Stomach (tissue), 9 donors: Measurements from ENCODE around the gene SLC7A11. TPM values are rescaled to one million over a fixed set of nuclear protein-coding genes. Genes with fewer than 3 reads are reported as not detected.

Experiments
- DNase-seq, 2 donors: peaks; one replicate each; pipeline versions ENCODE4 v3.0.0 to v3.0.0-alpha.2; 2013 to 2019
- H3K27ac ChIP-seq, 5 donors: fragments of 200-600 bp in 4 of 5; sonication (generic) in 4 of 5; one replicate each; pipeline ENCODE4 v1.5.1; 2013 to 2019; ENCODE audit warnings: mild to moderate bottlenecking in 1 of 5, moderate library complexity in 1 of 5
- H3K27me3 ChIP-seq, 3 donors: fragments of 200-600 bp; sonication (generic); one replicate each; pipeline ENCODE4 v1.5.1; 2017 to 2019; ENCODE audit warnings: mixed run types in 1 of 3
- H3K36me3 ChIP-seq, 4 donors: fragments of 200-600 bp; sonication (generic); 1 replicate in 3 of 4; 2 replicates in 1 of 4; pipeline ENCODE4 v1.5.1; 2016 to 2019
- H3K4me1 ChIP-seq, 4 donors: fragments of 200-600 bp; sonication (generic); one replicate each; pipeline ENCODE4 v1.5.1; 2016 to 2019
- H3K4me3 ChIP-seq, 4 donors: fragments of 200-600 bp; sonication (generic) in 3 of 4; one replicate each; pipeline ENCODE4 v1.5.1; 2016 to 2019; ENCODE audit warnings: mild to moderate bottlenecking in 1 of 4
- H3K9me3 ChIP-seq, 4 donors: fragments of 200-600 bp; sonication (generic); one replicate each; pipeline ENCODE4 v1.5.1; 2016 to 2019
- EP300 ChIP-seq: sonication (generic); formaldehyde crosslinking; IDR thresholded peaks from one replicate; pipeline ENCODE4 v1.6.1; 2017; ENCODE audit warnings: antibody characterized with exemption
- POLR2A ChIP-seq, 4 donors: fragments of 450-650 bp; IDR thresholded peaks; one replicate each; pipeline ENCODE4 v1.6.1; 2016; ENCODE audit warnings: antibody characterized with exemption in 4 of 4, control low read depth in 2 of 4, mild to moderate bottlenecking in 1 of 4, moderate library complexity in 1 of 4
- POLR2AphosphoS5 ChIP-seq, 3 donors: sonication (generic); formaldehyde crosslinking; IDR thresholded peaks; one replicate each; pipeline ENCODE4 v1.6.1; 2016; ENCODE audit warnings: antibody characterized with exemption in 3 of 3
- WGBS, 5 donors: extraction: QIAGEN DNeasy Blood & Tissue Kit in 3 of 5; methylation state at CpG; one replicate each; pipeline versions ENCODE4 v1.1.5 to v1.1.7; 2013 to 2018; 5-methylcytosine and 5-hydroxymethylcytosine counted together
- intact Hi-C: fragments of 100-400 bp; cut with DNase I; formaldehyde crosslinking; loops from one replicate; pipeline ENCODE4 v1.15.1; 2023; ENCODE audit warnings: low total_unique reads
- polyA plus RNA-seq, 3 donors: library from polyadenylated mRNA; stranded (reverse); fragments of 200-250 nt; gene quantifications; one replicate each; pipeline ENCODE4 v1.2.3, GENCODE V29; 2013
- total RNA-seq, 5 donors: library from RNA; depleted of rRNA; stranded (reverse); fragments of >200 nt; gene quantifications; one replicate each; pipeline versions ENCODE4 v1.1.0 to v1.2.3, GENCODE V29; 2014 to 2016
- TF ChIP-seq, protein P1 (sequence below), 7 experiments: fragments of 450-650 bp in 4 of 7; fragments of 200-600 bp in 3 of 7; sonication (generic) in 3 of 7; IDR thresholded peaks; one replicate each; pipeline ENCODE4 v1.5.1; 2016 to 2019; ENCODE audit warnings: antibody characterized with exemption in 7 of 7, control low read depth in 2 of 7, mild to moderate bottlenecking in 1 of 7
- donor health status: healthy with polysubstance abuse.
- donor health status: Bipolar disorder and iron deficiency.
- donor health status: healthy.

The SLC7A11 gene
- total and polyA plus RNA-seq, 8 donors, result 0.50 to 15.8 (median 2.3) TPM; not detected in 1

DNA sequence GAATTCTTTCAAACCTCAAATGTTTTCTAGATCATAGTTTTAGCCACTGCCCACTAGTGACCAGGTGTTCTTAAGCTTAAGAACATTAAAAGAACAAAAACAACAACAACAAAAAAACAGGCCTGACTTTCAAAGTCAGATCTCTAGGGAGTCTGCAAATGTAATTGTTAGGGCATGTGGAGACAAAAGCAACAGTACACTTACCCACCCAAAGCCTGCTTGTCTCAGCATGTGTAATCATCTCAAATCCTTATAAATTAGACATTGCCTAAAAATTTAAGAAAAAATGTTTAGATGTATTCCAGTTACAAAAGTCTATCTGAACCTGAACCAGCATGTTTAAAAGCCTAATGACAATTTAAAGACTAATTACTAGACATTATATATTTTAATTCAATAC lies 79.9 kb downstream of the SLC7A11 start:
- no peaks in the 10 kb centered on the region for H3K4me1 ChIP-seq
- H3K36me3 ChIP-seq, result no peaks in the 10 kb centered on the region
- intact Hi-C loops, result no loop called here
- H3K9me3 ChIP-seq, result no peaks in the 10 kb centered on the region
- no peak for DNase-seq
- no peak for TF ChIP-seq POLR2AphosphoS5 (IDR thresholded peaks at IDR 0.05)
- TF ChIP-seq, protein P1, sequence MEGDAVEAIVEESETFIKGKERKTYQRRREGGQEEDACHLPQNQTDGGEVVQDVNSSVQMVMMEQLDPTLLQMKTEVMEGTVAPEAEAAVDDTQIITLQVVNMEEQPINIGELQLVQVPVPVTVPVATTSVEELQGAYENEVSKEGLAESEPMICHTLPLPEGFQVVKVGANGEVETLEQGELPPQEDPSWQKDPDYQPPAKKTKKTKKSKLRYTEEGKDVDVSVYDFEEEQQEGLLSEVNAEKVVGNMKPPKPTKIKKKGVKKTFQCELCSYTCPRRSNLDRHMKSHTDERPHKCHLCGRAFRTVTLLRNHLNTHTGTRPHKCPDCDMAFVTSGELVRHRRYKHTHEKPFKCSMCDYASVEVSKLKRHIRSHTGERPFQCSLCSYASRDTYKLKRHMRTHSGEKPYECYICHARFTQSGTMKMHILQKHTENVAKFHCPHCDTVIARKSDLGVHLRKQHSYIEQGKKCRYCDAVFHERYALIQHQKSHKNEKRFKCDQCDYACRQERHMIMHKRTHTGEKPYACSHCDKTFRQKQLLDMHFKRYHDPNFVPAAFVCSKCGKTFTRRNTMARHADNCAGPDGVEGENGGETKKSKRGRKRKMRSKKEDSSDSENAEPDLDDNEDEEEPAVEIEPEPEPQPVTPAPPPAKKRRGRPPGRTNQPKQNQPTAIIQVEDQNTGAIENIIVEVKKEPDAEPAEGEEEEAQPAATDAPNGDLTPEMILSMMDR (IDR thresholded peaks at IDR 0.05), result no peak
- H3K27ac ChIP-seq, result no peak overlapping the region
- H3K27me3 ChIP-seq, result no peaks in the 10 kb centered on the region
- no peak overlapping the region for H3K4me3 ChIP-seq

DNA sequence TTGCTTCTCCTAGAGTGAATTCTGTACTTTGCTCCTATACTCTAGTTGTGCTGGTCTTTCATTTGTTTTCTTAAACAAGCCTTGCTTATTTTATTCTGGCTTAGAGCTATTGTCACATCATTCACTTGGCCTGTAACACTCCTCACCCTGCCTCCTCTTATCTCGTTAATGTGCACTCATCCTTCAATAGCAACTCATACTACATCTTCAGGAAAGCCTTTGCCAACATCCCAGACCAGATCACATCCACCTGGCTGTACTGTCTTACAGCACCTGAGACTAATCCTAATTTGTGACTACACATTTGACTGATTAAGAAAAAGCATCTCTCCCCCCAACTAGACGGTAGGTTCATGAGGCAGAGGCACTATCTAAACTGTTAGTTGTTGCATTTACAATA lies 80.8 kb downstream of the SLC7A11 start:
- Histone ChIP-seq H3K36me3 (no peaks in the 10 kb centered on the region), H3K27ac (no peak overlapping the region), H3K27me3 (no peaks in the 10 kb centered on the region), H3K9me3 (no peaks in the 10 kb centered on the region), H3K4me3 (no peak overlapping the region), H3K4me1 (no peaks in the 10 kb centered on the region)
- no peak for TF ChIP-seq EP300
- no peak for TF ChIP-seq POLR2A (IDR thresholded peaks at IDR 0.05)
- no peak for TF ChIP-seq POLR2AphosphoS5 (IDR thresholded peaks at IDR 0.05)
- TF ChIP-seq, protein P1 (IDR thresholded peaks at IDR 0.05), result no peak
- intact Hi-C loops, result no loop called here
- no peak for DNase-seq
- WGBS, 5 donors, result 58 to 85% (median 67%) methylated on average over 2 of the region's 2 CpGs

DNA sequence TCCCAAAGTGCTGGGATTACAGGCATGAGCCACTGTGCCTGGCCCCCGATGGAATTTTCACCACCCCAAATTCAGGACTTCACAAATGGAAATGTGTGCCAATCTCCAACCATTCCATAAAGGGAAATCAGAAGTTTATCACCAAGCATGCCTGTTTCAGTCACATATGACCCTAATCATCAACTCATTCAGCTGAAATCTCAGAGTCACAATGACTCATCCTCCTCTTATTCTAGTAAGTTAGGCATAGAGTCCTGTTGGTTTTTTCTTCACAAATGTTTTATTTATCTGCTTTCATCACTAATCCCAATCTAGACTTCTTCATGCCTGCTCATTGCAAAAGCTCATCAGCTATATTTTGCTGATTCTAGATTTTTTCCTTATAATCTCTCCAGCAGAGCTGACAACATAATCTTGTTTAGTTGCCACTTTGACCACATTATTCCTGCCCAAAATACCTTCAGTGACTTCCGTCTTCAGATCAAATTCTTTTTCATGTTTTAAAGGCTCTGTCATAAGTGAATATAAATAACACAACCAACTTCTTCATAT lies 83.3 kb downstream of the SLC7A11 start:
- Histone ChIP-seq H3K36me3 (no peaks in the 10 kb centered on the region), H3K27ac (no peak overlapping the region), H3K9me3 (no peaks in the 10 kb centered on the region), H3K4me1 (no peaks in the 10 kb centered on the region), H3K4me3 (no peak overlapping the region), H3K27me3 (no peaks in the 10 kb centered on the region)
- TF ChIP-seq POLR2AphosphoS5 (IDR thresholded peaks at IDR 0.05) (no peak), EP300 (no peak)
- intact Hi-C loops, result no loop called here
- WGBS, 5 donors, result 78 to 89% (median 88%) methylated on average over 2 of the region's 2 CpGs
- no peak for DNase-seq

DNA sequence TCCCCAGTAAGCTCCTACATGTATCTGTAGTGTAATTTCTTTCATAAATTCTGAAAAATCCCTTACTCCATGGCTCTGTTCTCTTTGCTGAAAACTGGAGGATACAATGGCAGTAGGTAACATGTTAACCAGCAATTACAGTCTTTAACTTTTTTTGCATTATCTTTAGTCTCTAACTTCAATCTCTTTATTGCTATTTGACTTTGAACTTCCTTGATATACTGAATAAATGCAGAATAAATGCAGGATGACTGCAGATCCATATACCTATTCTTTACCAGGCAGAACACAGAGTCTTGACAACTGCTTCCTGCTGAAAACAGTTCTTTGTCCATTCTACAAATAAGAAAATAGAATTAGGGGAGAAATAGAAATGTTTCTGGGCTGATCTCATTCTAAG lies 101.3 kb downstream of the SLC7A11 start:
- intact Hi-C loops, result no loop called here
- Histone ChIP-seq H3K36me3 (no peaks in the 10 kb centered on the region), H3K4me1 (no peaks in the 10 kb centered on the region), H3K27me3 (no peaks in the 10 kb centered on the region), H3K27ac (no peak overlapping the region), H3K4me3 (no peak overlapping the region), H3K9me3 (no peaks in the 10 kb centered on the region)
- DNase-seq, result no peak
- no peak for TF ChIP-seq POLR2A (IDR thresholded peaks at IDR 0.05)
- TF ChIP-seq EP300, result no peak
- no peak for TF ChIP-seq POLR2AphosphoS5 (IDR thresholded peaks at IDR 0.05)
- TF ChIP-seq, protein P1 (IDR thresholded peaks at IDR 0.05), result no peak

DNA sequence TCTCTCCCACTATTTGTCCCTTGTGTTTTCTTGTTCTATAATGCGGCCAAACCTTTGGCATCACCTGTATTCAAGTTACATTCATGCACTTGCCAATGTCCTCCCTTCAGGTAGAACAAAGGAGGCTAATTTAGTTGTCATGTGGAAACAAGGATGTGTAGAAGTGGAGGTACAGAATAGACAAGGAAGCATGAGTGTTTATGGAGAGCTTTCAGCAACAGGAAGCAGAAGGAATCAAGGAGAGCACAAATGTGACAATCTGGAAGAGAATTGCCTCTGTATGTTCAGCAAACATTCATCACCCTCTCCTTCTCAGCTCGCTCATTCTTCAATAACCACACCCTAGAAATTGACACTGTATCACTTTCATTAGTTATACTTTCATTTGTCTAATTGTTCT lies 103.4 kb downstream of the SLC7A11 start:
- no peak overlapping the region for H3K27ac ChIP-seq
- H3K9me3 ChIP-seq, result no peaks in the 10 kb centered on the region
- no peaks in the 10 kb centered on the region for H3K27me3 ChIP-seq
- no peaks in the 10 kb centered on the region for H3K36me3 ChIP-seq
- H3K4me1 ChIP-seq, result no peaks in the 10 kb centered on the region
- H3K4me3 ChIP-seq, result no peak overlapping the region
- no peak for TF ChIP-seq POLR2AphosphoS5 (IDR thresholded peaks at IDR 0.05)
- TF ChIP-seq POLR2A (IDR thresholded peaks at IDR 0.05), result no peak
- TF ChIP-seq EP300, result no peak
- TF ChIP-seq, protein P1 (IDR thresholded peaks at IDR 0.05), result no peak
- 61 to 69% (median 68%) methylated on average over 2 of the region's 2 CpGs for WGBS, 5 donors
- intact Hi-C loops, result no loop called here
- DNase-seq, result no peak
